VCaP (cell line): ENCODE results near the gene ATP6V0E2.

Experiments used
- H3K27ac ChIP-seq: fragments of 450-650 bp; 2 replicates; pipeline ENCODE4 v1.5.1; 2017
- TF ChIP-seq, protein P1 (sequence below): fragments of 450-650 bp; conservative IDR thresholded peaks from 2 replicates; pipeline ENCODE4 v1.5.1; 2017; ENCODE audit warnings: mild to moderate bottlenecking, moderate library complexity

Gene ATP6V0E2

DNA sequence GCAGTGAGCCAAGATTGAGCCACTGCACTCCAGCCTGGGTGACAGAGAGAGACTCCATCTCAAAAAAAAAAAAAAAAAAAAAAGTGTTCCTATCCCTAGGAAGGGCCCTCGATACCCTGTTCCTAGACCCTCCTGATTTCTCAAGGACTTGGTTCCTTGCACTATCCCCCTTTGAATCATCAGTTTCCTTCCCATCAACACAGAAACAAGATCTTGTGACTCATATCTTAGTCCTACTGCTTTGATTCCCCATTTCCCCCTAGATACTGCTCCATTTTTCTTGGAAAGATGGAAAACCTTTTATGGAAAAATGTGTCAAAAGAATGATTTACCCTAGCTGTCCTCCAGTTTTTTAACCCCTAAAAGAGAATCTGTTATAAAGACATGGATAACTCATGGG lies 37.3 kb upstream of the ATP6V0E2 start:
- no peak overlapping the region for H3K27ac ChIP-seq

GRCh38 chr7:149837564-149838223 lies 36.1 kb upstream of the ATP6V0E2 start:
- TF ChIP-seq, protein P1, sequence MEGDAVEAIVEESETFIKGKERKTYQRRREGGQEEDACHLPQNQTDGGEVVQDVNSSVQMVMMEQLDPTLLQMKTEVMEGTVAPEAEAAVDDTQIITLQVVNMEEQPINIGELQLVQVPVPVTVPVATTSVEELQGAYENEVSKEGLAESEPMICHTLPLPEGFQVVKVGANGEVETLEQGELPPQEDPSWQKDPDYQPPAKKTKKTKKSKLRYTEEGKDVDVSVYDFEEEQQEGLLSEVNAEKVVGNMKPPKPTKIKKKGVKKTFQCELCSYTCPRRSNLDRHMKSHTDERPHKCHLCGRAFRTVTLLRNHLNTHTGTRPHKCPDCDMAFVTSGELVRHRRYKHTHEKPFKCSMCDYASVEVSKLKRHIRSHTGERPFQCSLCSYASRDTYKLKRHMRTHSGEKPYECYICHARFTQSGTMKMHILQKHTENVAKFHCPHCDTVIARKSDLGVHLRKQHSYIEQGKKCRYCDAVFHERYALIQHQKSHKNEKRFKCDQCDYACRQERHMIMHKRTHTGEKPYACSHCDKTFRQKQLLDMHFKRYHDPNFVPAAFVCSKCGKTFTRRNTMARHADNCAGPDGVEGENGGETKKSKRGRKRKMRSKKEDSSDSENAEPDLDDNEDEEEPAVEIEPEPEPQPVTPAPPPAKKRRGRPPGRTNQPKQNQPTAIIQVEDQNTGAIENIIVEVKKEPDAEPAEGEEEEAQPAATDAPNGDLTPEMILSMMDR = no peak
- H3K27ac ChIP-seq = peak overlapping the region; percentile 90

More for the DNA sequence above, 37.3 kb upstream of the ATP6V0E2 start:
- TF ChIP-seq, protein P1 = no peak

DNA sequence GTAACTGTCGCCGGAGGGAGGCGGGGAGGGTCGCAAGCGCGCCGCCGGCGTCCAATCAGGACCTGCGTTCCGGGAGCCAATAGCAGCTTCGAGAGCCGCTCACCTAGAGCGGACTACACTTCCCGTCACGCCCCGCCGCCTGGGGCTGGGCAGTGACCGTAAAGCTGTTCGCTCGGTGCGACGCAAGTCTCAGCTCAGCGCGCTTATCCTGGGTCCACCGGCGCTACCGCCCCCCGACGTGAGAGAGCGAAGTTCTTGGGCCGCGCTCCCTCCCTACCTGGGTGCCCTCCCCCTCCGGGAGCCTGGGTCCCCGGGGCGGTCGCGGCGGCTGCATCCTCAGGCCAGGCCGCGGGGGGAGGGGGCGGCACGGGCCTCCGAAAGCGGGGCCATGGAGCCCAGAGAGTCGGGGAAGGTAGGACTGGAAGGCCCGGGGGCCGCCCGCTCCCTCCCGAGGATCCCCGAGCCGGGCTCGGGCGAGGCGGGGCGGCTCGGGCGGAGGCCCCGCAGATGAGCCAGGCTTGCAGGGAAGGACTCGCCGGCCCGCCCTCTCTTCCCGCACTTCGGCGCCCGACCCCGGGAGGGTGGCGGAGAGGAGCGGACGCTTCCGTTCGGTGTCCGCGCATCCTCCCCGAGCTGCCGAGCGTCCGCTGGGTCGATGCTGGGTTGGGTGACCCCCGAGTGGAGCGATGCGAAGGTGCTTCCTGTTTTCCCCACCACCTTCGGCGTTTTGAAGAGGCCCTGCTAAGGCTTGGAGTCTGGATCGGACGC lies 35.4 kb upstream of the ATP6V0E2 start, which contains the start of gene ZNF862:
ZNF862 (plus strand) TSS at position 152 of the 768 bp plus-strand sequence; CDS start at position 389, 237 bp downstream.
- H3K27ac ChIP-seq = peak within 1 kb of the TSS; percentile 90

GRCh38 chr7:149838992-149839408 lies 34.8 kb upstream of the ATP6V0E2 start:
- H3K27ac ChIP-seq = peak overlapping the region; percentile 90
- TF ChIP-seq, protein P1 = no peak

More for the DNA sequence above, 35.4 kb upstream of the ATP6V0E2 start, which contains the start of gene ZNF862:
- TF ChIP-seq, protein P1 = no peak

GRCh38 chr7:149839933-149840332 lies 33.8 kb upstream of the ATP6V0E2 start:
- no peak overlapping the region for H3K27ac ChIP-seq
- TF ChIP-seq, protein P1 = no peak

DNA sequence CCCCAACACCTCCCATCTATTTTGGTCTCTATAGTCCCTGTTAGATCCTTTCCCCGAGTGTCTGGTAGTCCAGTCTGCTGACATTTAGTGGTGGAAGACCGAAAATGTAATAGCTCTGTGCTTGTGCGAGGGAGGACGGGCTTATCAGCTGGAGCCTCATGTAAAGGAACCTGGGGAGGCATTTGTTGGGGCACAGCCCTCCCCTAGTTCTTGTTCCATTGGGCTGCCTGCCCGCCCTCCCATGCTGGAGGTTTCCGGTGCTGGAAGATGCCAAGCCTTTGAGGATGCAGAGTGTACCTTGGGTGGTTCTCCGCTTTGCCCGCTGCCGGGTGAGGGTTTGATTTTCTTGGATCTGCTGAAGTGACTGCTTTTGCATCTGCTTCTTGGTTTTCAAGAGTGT lies 30.2 kb upstream of the ATP6V0E2 start:
- TF ChIP-seq, protein P1 = no peak
- H3K27ac ChIP-seq = no peak overlapping the region

- TF ChIP-seq, protein P1 = no peak
- no peak overlapping the region for H3K27ac ChIP-seq
These were observed 29.3 kb upstream of the ATP6V0E2 start for GRCh38 chr7:149844445-149844844.
